IMR-90 (cell line): ENCODE data around the gene IL6. TPM values are rescaled to one million over a fixed set of nuclear protein-coding genes. Genes with fewer than 3 reads are reported as not detected.

Experiments used
- ATAC-seq: fragments of 200-7000 bp; cut with Tn5 transposase; 2 replicates; pipeline ENCODE4 v1.9.1; 2020; ENCODE audit warnings: low read depth, mild to moderate bottlenecking, moderate library complexity
- BruUV-seq: library from RNA; stranded (reverse); fragments of 400-500 nt; replicated peaks from 2 replicates; lab custom pipeline; 2021; lab: Mats Ljungman, UMichigan
- CTCF ChIA-PET: fragments of 300-600 bp; formaldehyde crosslinking; extraction: SDS; loops from one replicate; lab custom pipeline; 2021; ENCODE audit warnings: antibody characterized with exemption; lab: Yijun Ruan, JAX
- POLR2A ChIA-PET: fragments of 300-600 bp; sonication (Branson Sonifier 250); formaldehyde crosslinking; loops from one replicate; lab custom pipeline; 2022; ENCODE audit warnings: antibody characterized with exemption; ENCODE audit not compliant: unreplicated experiment; lab: Charles Lee
- DNase-seq: peaks from one replicate; pipeline ENCODE4 v3.0.0; 2013
- H2AFZ ChIP-seq: replicated peaks from 2 replicates; pipeline ENCODE3; 2013; ENCODE audit warnings: low read length, mild to moderate bottlenecking; ENCODE audit not compliant: poor library complexity
- H2AK5ac ChIP-seq: 2 replicates; pipeline ENCODE4 v1.6.1; 2013; ENCODE audit warnings: low read depth, low read length, inconsistent platforms
- H2AK9ac ChIP-seq: replicated peaks from 2 replicates; pipeline ENCODE3; 2013; ENCODE audit warnings: mild to moderate bottlenecking, low read depth, low read length, moderate library complexity; ENCODE audit not compliant: poor library complexity
- H2BK120ac ChIP-seq: 2 replicates; pipeline ENCODE4 v1.6.1; 2013; ENCODE audit warnings: low read depth, low read length, inconsistent platforms
- H2BK15ac ChIP-seq: 3 replicates; pipeline ENCODE4 v1.6.1; 2013; ENCODE audit warnings: low read depth, low read length, inconsistent platforms
- H2BK20ac ChIP-seq: 2 replicates; pipeline ENCODE4 v1.6.1; 2013; ENCODE audit warnings: low read depth, mild to moderate bottlenecking, inconsistent platforms, low read length, moderate library complexity
- H2BK5ac ChIP-seq: 2 replicates; pipeline ENCODE4 v1.6.1; 2013; ENCODE audit warnings: mild to moderate bottlenecking, low read depth, low read length, inconsistent platforms; ENCODE audit not compliant: poor library complexity, severe bottlenecking
- H3K14ac ChIP-seq: replicated peaks from 2 replicates; pipeline ENCODE4 v1.6.1; 2013; ENCODE audit warnings: low read depth, low read length, inconsistent platforms
- H3K18ac ChIP-seq: 2 replicates; pipeline ENCODE4 v1.6.1; 2013; ENCODE audit warnings: low read depth, low read length, control low read depth
- H3K23ac ChIP-seq: 2 replicates; pipeline ENCODE4 v1.6.1; 2013; ENCODE audit warnings: low read depth, low read length, inconsistent platforms
- H3K27ac ChIP-seq: 2 replicates; pipeline ENCODE4 v1.5.1; 2013; ENCODE audit warnings: mild to moderate bottlenecking, control low read depth, low read length; ENCODE audit not compliant: insufficient read depth
- H3K27me3 ChIP-seq: 2 replicates; pipeline ENCODE4 v1.6.1; 2013; ENCODE audit warnings: low read length; ENCODE audit not compliant: control insufficient read depth, insufficient read depth
- H3K36me3 ChIP-seq: 2 replicates; pipeline ENCODE4 v1.6.1; 2013; ENCODE audit warnings: low read length, mixed read lengths; ENCODE audit not compliant: control insufficient read depth, insufficient read depth
- H3K4ac ChIP-seq: 2 replicates; pipeline ENCODE4 v1.6.1; 2013; ENCODE audit warnings: low read depth, low read length, inconsistent platforms
- H3K4me1 ChIP-seq: 2 replicates; pipeline ENCODE4 v1.6.1; 2013; ENCODE audit warnings: low read length, mixed read lengths; ENCODE audit not compliant: control insufficient read depth, insufficient read depth
- H3K4me2 ChIP-seq: 2 replicates; pipeline ENCODE4 v1.6.1; 2013; ENCODE audit warnings: low read depth, mild to moderate bottlenecking, control low read depth, low read length, moderate library complexity
- H3K4me3 ChIP-seq: 2 replicates; pipeline ENCODE4 v1.5.1; 2013; ENCODE audit warnings: low read depth, mild to moderate bottlenecking, control low read depth, low read length, moderate library complexity; ENCODE audit not compliant: insufficient read depth
- H3K56ac ChIP-seq: 2 replicates; pipeline ENCODE4 v1.6.1; 2013; ENCODE audit warnings: low read length, inconsistent platforms; ENCODE audit not compliant: insufficient read depth; ENCODE audit errors: extremely low read depth
- H3K79me1 ChIP-seq, 2 experiments: 2 replicates each; pipeline ENCODE4 v1.6.1; 2013; ENCODE audit warnings: low read length in 2 of 2, inconsistent platforms in 1 of 2, low read depth in 1 of 2
- H3K9ac ChIP-seq: 2 replicates; pipeline ENCODE4 v1.6.1; 2013; ENCODE audit warnings: low read depth, low read length, control low read depth
- H3K9me1 ChIP-seq: 2 replicates; pipeline ENCODE4 v1.6.1; 2013; ENCODE audit warnings: low read length, inconsistent platforms; ENCODE audit not compliant: insufficient read depth
- H3K9me3 ChIP-seq: 2 replicates; pipeline ENCODE4 v1.6.1; 2013; ENCODE audit warnings: low read length; ENCODE audit not compliant: control insufficient read depth, insufficient read depth
- H4K20me1 ChIP-seq: 2 replicates; pipeline ENCODE4 v1.6.1; 2013; ENCODE audit warnings: low read length, inconsistent platforms; ENCODE audit not compliant: insufficient read depth
- H4K5ac ChIP-seq: 2 replicates; pipeline ENCODE4 v1.6.1; 2013; ENCODE audit warnings: mild to moderate bottlenecking, low read depth, low read length, control low read depth
- H4K8ac ChIP-seq, 2 experiments: 2 replicates each; pipeline ENCODE4 v1.6.1; 2013; ENCODE audit warnings: low read depth in 2 of 2, low read length in 2 of 2, control low read depth in 1 of 2, inconsistent platforms in 1 of 2
- H4K91ac ChIP-seq: 2 replicates; pipeline ENCODE4 v1.6.1; 2013; ENCODE audit warnings: low read depth, low read length, inconsistent platforms; ENCODE audit not compliant: insufficient read depth
- BHLHE40 ChIP-seq: fragments of 150-350 bp; IDR thresholded peaks from 2 replicates; pipeline ENCODE4 v1.6.1; 2016; ENCODE audit warnings: mild to moderate bottlenecking, low read depth, low read length
- CHD1 ChIP-seq: IDR thresholded peaks from 2 replicates; pipeline ENCODE4 v1.6.1; 2012; ENCODE audit warnings: low read depth, low read length, improper control_type of control experiment
- FOS ChIP-seq: fragments of 150-350 bp; IDR thresholded peaks from 2 replicates; pipeline ENCODE4 v1.6.1; 2016; ENCODE audit warnings: low read depth, low read length
- MAFK ChIP-seq: IDR thresholded peaks from 2 replicates; pipeline ENCODE4 v1.6.1; 2012; ENCODE audit warnings: low read depth, low read length, improper control_type of control experiment
- MXI1 ChIP-seq: IDR thresholded peaks from 2 replicates; pipeline ENCODE4 v1.6.1; 2012; ENCODE audit warnings: low read depth, mild to moderate bottlenecking, low read length, moderate library complexity, borderline replicate concordance
- POLR2A ChIP-seq: IDR thresholded peaks from 2 replicates; pipeline ENCODE4 v1.6.1; 2012; ENCODE audit warnings: mild to moderate bottlenecking, low read depth, low read length
- RCOR1 ChIP-seq: IDR thresholded peaks from 2 replicates; pipeline ENCODE4 v1.6.1; 2012; ENCODE audit warnings: mild to moderate bottlenecking, low read length, improper control_type of control experiment; ENCODE audit not compliant: insufficient replicate concordance
- RFX5 ChIP-seq: IDR thresholded peaks from 2 replicates; pipeline ENCODE4 v1.8.0; 2012; ENCODE audit warnings: low read depth, mild to moderate bottlenecking, low read length, moderate library complexity
- SMC3 ChIP-seq: fragments of 150-350 bp; IDR thresholded peaks from 2 replicates; pipeline ENCODE4 v1.6.1; 2016; ENCODE audit warnings: low read depth, mild to moderate bottlenecking, antibody characterized with exemption, low read length, moderate library complexity
- dilution Hi-C: fragments of 300-500 bp; cut with HindIII; formaldehyde crosslinking; loops from one replicate; pipeline ENCODE4 v1.14.3; 2018; ENCODE audit warnings: low sequenced_read_pairs; ENCODE audit not compliant: unreplicated experiment
- in situ Hi-C: fragments of 300-500 bp; cut with MboI; formaldehyde crosslinking; loops from 3 replicates; pipeline ENCODE4 v1.14.3; 2019; ENCODE audit warnings: low sequenced_read_pairs, inconsistent platforms, mixed read lengths
- intact Hi-C: fragments of 100-400 bp; cut with micrococcal nuclease; formaldehyde crosslinking; loops from 2 replicates; pipeline ENCODE4 v1.10.0; 2022
- polyA plus RNA-seq, 3 experiments: library from polyadenylated mRNA; depleted of rRNA; stranded (reverse); fragments of >200 nt; gene quantifications; 2 replicates each; pipeline ENCODE4 v1.2.3, GENCODE V29; 2012; ENCODE audit warnings: low replicate concordance in 1 of 3
- total RNA-seq: library from RNA; depleted of rRNA; stranded (reverse); fragments of >200 nt; gene quantifications from 2 replicates; pipeline ENCODE4 v1.2.3, GENCODE V29; 2012
- TF ChIP-seq, protein P1 (sequence below): conservative IDR thresholded peaks from 2 replicates; pipeline ENCODE4 v1.5.1; 2012; ENCODE audit warnings: mild to moderate bottlenecking, low read depth, low read length, improper control_type of control experiment
- TF ChIP-seq, protein P2 (sequence below): fragments of 150-350 bp; IDR thresholded peaks from 2 replicates; pipeline ENCODE4 v1.6.1; 2017; ENCODE audit warnings: mild to moderate bottlenecking, antibody characterized with exemption, low read length, low read depth

The IL6 gene
- total and polyA plus RNA-seq, 2 of the 4 experiments (the other 2 are of a cell fraction): 15.2 to 50.8 TPM

- peak; percentile 24 for DNase-seq
- H3K27me3 ChIP-seq: no peaks in the 10 kb centered on the region
- dilution Hi-C loops (no loop called here), in situ Hi-C loops (no loop called here), intact Hi-C loops (no loop called here)
- H3K56ac ChIP-seq: no peak overlapping the region
- H3K9me3 ChIP-seq: peaks cover 4% of the 10 kb centered on the region
- peak; percentile 37 for ATAC-seq
- no peak overlapping the region for H3K9ac ChIP-seq
- H3K4me1 ChIP-seq: no peaks in the 10 kb centered on the region; the same call in 1 of the 2 replicates
- no peak overlapping the region for H3K4ac ChIP-seq
- H2BK5ac ChIP-seq: no peak overlapping the region
- ChIA-PET CTCF (no interaction called here), POLR2A (no interaction called here)
- no peak overlapping the region for H2AK9ac ChIP-seq
- H3K36me3 ChIP-seq: no peaks in the 10 kb centered on the region
- TF ChIP-seq, protein P1, sequence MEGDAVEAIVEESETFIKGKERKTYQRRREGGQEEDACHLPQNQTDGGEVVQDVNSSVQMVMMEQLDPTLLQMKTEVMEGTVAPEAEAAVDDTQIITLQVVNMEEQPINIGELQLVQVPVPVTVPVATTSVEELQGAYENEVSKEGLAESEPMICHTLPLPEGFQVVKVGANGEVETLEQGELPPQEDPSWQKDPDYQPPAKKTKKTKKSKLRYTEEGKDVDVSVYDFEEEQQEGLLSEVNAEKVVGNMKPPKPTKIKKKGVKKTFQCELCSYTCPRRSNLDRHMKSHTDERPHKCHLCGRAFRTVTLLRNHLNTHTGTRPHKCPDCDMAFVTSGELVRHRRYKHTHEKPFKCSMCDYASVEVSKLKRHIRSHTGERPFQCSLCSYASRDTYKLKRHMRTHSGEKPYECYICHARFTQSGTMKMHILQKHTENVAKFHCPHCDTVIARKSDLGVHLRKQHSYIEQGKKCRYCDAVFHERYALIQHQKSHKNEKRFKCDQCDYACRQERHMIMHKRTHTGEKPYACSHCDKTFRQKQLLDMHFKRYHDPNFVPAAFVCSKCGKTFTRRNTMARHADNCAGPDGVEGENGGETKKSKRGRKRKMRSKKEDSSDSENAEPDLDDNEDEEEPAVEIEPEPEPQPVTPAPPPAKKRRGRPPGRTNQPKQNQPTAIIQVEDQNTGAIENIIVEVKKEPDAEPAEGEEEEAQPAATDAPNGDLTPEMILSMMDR: no peak
- TF ChIP-seq SMC3 (no peak), RCOR1 (no peak), MXI1 (no peak), MAFK (no peak), CHD1 (no peak), POLR2A (no peak), FOS (no peak), RFX5 (no peak), BHLHE40 (no peak)
- TF ChIP-seq, protein P2, sequence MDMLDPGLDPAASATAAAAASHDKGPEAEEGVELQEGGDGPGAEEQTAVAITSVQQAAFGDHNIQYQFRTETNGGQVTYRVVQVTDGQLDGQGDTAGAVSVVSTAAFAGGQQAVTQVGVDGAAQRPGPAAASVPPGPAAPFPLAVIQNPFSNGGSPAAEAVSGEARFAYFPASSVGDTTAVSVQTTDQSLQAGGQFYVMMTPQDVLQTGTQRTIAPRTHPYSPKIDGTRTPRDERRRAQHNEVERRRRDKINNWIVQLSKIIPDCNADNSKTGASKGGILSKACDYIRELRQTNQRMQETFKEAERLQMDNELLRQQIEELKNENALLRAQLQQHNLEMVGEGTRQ: no peak
- no peaks in the 10 kb centered on the region for H4K20me1 ChIP-seq
- H2AK5ac ChIP-seq: no peak overlapping the region
- H3K9me1 ChIP-seq: 0 out of 2 replicates have a peak, but pooled peaks cover 7% of the 10 kb centered on the region
- H4K5ac ChIP-seq: no peak overlapping the region
- no peak overlapping the region for H3K18ac ChIP-seq
- H3K14ac ChIP-seq: no peak overlapping the region
- H4K8ac ChIP-seq: no peak overlapping the region
- no peak overlapping the region for H2BK15ac ChIP-seq
- no peak overlapping the region for H3K4me3 ChIP-seq
- H3K4me2 ChIP-seq: no peak overlapping the region
- H3K27ac ChIP-seq: no peak overlapping the region
- H2BK120ac ChIP-seq: no peak overlapping the region
- no peak overlapping the region for H3K23ac ChIP-seq
- BruUV-seq: no TSS peak
- no peak overlapping the region for H2AFZ ChIP-seq
- H3K79me1 ChIP-seq: no peaks in the 10 kb centered on the region
- H2BK20ac ChIP-seq: no peak overlapping the region
- H4K91ac ChIP-seq: no peak overlapping the region
Measured at GRCh38 chr7:22759721-22760120, 32.7 kb downstream of the IL6 start.
